ENCODE results near the gene C5. TPM values are rescaled to one million over a fixed set of nuclear protein-coding genes. Genes with fewer than 3 reads are reported as not detected.

The C5 gene
- total RNA-seq, 1 experiment from 2014 or later: 0.57 TPM

DNA sequence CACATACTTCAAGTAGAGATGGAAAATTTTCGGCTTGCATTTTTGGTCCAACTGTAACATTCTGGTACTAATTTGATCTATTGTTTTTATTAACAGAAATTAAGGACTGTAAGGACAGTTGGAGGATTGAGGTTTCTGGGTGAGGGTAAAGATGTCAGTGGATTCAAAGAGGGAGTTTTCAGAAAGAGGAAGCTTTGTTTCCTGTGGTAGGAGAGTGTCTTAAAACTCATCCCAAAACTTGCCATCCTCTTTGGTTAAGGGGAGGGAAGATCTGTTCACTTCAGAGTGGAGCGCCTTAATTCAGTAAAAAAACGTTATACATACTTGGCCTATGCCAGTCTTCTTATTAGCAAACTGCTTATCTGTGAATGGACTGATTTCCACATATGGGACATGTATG, 38.5 kb upstream of the C5 start:
- TF ChIP-seq RELA (CRISPR knock-in tag; IDR thresholded peaks at IDR 0.05; ENCODE audit: borderline replicate concordance) (no peak), SP1 (CRISPR knock-in tag; conservative IDR thresholded peaks at IDR 0.05) (no peak), EMX1 (CRISPR knock-in tag; IDR thresholded peaks at IDR 0.05) (no peak), CREB1 (CRISPR knock-in tag; IDR thresholded peaks at IDR 0.05) (no peak), ERG (CRISPR knock-in tag; IDR thresholded peaks at IDR 0.05) (no peak)
- TF ChIP-seq, protein P1, sequence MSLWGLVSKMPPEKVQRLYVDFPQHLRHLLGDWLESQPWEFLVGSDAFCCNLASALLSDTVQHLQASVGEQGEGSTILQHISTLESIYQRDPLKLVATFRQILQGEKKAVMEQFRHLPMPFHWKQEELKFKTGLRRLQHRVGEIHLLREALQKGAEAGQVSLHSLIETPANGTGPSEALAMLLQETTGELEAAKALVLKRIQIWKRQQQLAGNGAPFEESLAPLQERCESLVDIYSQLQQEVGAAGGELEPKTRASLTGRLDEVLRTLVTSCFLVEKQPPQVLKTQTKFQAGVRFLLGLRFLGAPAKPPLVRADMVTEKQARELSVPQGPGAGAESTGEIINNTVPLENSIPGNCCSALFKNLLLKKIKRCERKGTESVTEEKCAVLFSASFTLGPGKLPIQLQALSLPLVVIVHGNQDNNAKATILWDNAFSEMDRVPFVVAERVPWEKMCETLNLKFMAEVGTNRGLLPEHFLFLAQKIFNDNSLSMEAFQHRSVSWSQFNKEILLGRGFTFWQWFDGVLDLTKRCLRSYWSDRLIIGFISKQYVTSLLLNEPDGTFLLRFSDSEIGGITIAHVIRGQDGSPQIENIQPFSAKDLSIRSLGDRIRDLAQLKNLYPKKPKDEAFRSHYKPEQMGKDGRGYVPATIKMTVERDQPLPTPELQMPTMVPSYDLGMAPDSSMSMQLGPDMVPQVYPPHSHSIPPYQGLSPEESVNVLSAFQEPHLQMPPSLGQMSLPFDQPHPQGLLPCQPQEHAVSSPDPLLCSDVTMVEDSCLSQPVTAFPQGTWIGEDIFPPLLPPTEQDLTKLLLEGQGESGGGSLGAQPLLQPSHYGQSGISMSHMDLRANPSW (CRISPR knock-in tag; conservative IDR thresholded peaks at IDR 0.05; ENCODE audit: low read depth): no peak
- TF ChIP-seq, protein P2, sequence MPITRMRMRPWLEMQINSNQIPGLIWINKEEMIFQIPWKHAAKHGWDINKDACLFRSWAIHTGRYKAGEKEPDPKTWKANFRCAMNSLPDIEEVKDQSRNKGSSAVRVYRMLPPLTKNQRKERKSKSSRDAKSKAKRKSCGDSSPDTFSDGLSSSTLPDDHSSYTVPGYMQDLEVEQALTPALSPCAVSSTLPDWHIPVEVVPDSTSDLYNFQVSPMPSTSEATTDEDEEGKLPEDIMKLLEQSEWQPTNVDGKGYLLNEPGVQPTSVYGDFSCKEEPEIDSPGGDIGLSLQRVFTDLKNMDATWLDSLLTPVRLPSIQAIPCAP (CRISPR knock-in tag; IDR thresholded peaks at IDR 0.05): no peak
- no peak overlapping the region for H3K27ac Mint-ChIP-seq
- H3K4me3 Mint-ChIP-seq: no peak overlapping the region
- H3K27me3 Mint-ChIP-seq (ENCODE audit: low read depth): no peaks in the 10 kb centered on the region
- H3K36me3 Mint-ChIP-seq: peaks cover 7% of the 10 kb centered on the region; the same call in 1 of the 2 replicates
- H3K4me1 Mint-ChIP-seq: no peaks in the 10 kb centered on the region
- ChIA-PET POLR2A (no interaction called here), CTCF (no interaction called here)
- no peak for ATAC-seq
- DNase-seq (ENCODE audit: low spot score): no peak
- H3K9me3 Mint-ChIP-seq: 0 out of 2 replicates have a peak, but pooled peaks cover 3% of the 10 kb centered on the region

DNA sequence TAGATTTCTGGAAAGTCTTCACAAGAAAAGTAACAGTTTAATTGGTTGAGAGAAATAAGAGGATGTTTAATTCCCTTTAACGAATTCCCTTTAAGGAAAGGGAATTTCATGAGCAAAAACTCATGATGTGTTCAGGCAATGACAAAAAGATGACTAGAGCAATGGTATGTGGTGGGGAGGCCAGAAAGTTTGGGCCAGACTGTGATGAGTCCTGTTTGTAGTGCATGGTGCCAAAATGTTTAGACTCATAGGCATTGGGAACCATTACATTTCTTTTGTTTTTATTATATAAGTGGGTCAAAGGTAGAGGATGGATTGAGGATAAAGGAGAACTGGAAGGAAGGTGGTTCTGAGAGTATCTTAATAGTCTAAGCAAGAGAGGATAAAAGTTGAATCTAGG, 35.6 kb upstream of the C5 start:
- Mint-ChIP-seq H3K4me1 (no peaks in the 10 kb centered on the region), H3K4me3 (no peak overlapping the region), H3K36me3 (peaks cover 1% of the 10 kb centered on the region; the same call in 1 of the 2 replicates), H3K27me3 (ENCODE audit: low read depth) (no peaks in the 10 kb centered on the region), H3K27ac (no peak overlapping the region), H3K9me3 (no peaks in the 10 kb centered on the region)
- ATAC-seq (no peak), DNase-seq (ENCODE audit: low spot score) (no peak)
- ChIA-PET POLR2A (no interaction called here), CTCF (no interaction called here)
- TF ChIP-seq SMAD3 (CRISPR knock-in tag; IDR thresholded peaks at IDR 0.05; ENCODE audit: borderline replicate concordance) (no peak), TEAD4 (CRISPR knock-in tag; IDR thresholded peaks at IDR 0.05) (no peak), JAZF1 (CRISPR knock-in tag; IDR thresholded peaks at IDR 0.05) (no peak), ATF1 (CRISPR knock-in tag; IDR thresholded peaks at IDR 0.05) (no peak), NFATC4 (CRISPR knock-in tag; IDR thresholded peaks at IDR 0.05) (no peak), FOXK1 (CRISPR knock-in tag; IDR thresholded peaks at IDR 0.05) (no peak)

DNA sequence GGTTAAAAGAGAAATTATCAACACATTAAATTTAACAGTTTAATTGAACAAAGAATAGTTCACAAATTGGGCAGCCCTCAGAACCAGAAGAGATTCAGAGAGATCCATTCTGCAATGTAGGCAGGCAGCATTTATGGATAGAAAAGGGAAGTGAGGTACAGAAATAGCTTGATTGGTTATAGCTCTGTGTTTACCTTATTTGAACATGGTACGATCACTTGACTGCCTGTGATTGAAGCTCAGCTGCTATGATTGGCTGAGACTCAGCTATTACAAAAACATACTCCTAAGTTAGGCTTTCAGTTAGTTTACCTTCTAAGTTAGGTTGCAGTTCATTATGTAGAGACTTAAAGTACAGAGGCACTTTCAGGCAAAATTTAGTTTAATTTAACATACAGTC, 32.0 kb upstream of the C5 start:
- no peak for DNase-seq (ENCODE audit: low spot score)
- H3K27me3 Mint-ChIP-seq (ENCODE audit: low read depth): peaks cover 2% of the 10 kb centered on the region
- ChIA-PET POLR2A (no interaction called here), CTCF (interaction anchor here (2.9 kb wide), 1 partner anchor 22 kb away, joined by 16 read pairs; no protein-coding TSS in a partner anchor)
- no peak overlapping the region for H3K27ac Mint-ChIP-seq
- H3K4me3 Mint-ChIP-seq: no peak overlapping the region
- H3K4me1 Mint-ChIP-seq: no peaks in the 10 kb centered on the region
- TF ChIP-seq GTF2I (CRISPR knock-in tag; conservative IDR thresholded peaks at IDR 0.05) (no peak), NR2C2 (CRISPR knock-in tag; IDR thresholded peaks at IDR 0.05) (no peak), ZNF263 (CRISPR knock-in tag; IDR thresholded peaks at IDR 0.05; ENCODE audit: low read depth) (no peak), NR1H2 (CRISPR knock-in tag; IDR thresholded peaks at IDR 0.05) (no peak), CTCF (IDR thresholded peaks at IDR 0.05) (no peak), CREM (CRISPR knock-in tag; IDR thresholded peaks at IDR 0.05) (no peak), ZSCAN18 (CRISPR knock-in tag; IDR thresholded peaks at IDR 0.05) (no peak), NR3C1 (CRISPR knock-in tag; conservative IDR thresholded peaks at IDR 0.05; ENCODE audit: low read depth) (no peak), E2F4 (CRISPR knock-in tag; IDR thresholded peaks at IDR 0.05; ENCODE audit: borderline replicate concordance, low read depth) (no peak)
- TF ChIP-seq, protein P3, sequence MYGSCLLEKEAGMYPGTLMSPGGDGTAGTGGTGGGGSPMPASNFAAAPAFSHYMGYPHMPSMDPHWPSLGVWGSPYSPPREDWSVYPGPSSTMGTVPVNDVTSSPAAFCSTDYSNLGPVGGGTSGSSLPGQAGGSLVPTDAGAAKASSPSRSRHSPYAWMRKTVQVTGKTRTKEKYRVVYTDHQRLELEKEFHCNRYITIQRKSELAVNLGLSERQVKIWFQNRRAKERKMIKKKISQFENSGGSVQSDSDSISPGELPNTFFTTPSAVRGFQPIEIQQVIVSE (CRISPR knock-in tag; IDR thresholded peaks at IDR 0.05; ENCODE audit: borderline replicate concordance): no peak
- no peaks in the 10 kb centered on the region for H3K9me3 Mint-ChIP-seq
- no peak for ATAC-seq
- H3K36me3 Mint-ChIP-seq: no peaks in the 10 kb centered on the region

Measured in WTC11 (cell line).